B cell (primary cell): Measurements from ENCODE around the gene KRTAP27-1.

Experiments used
- CTCF ChIP-seq: fragments of 200-600 bp; IDR thresholded peaks from one replicate; pipeline ENCODE4 v1.8.0; 2022; ENCODE audit warnings: antibody characterized with exemption, mild to moderate bottlenecking
- EZH2 ChIP-seq: IDR thresholded peaks from 2 replicates; pipeline ENCODE4 v1.6.1; 2012; ENCODE audit warnings: borderline replicate concordance, low read depth, mild to moderate bottlenecking, moderate library complexity, low read length; ENCODE audit not compliant: insufficient read depth, poor library complexity, severe bottlenecking

- TF ChIP-seq CTCF (no peak), EZH2 (no peak)
Measured at GRCh38 chr21:30337276-30337744, at the start of gene KRTAP27-1.
